Esophagus muscularis mucosa (tissue), 4 donors: ENCODE results near the gene XIST.

Experiments used
- EP300 ChIP-seq: sonication (generic); formaldehyde crosslinking; IDR thresholded peaks from one replicate; pipeline ENCODE4 v1.6.1; 2017; ENCODE audit warnings: antibody characterized with exemption
- POLR2A ChIP-seq: fragments of 450-650 bp; IDR thresholded peaks from one replicate; pipeline ENCODE4 v1.6.1; 2017; ENCODE audit warnings: antibody characterized with exemption, moderate library complexity, mild to moderate bottlenecking, low read depth
- POLR2AphosphoS5 ChIP-seq, 2 donors: sonication (generic); formaldehyde crosslinking; IDR thresholded peaks; one replicate each; pipeline ENCODE4 v1.6.1; 2017; ENCODE audit warnings: antibody characterized with exemption in 2 of 2
- TF ChIP-seq, protein P1 (sequence below), 3 experiments: fragments of 200-600 bp in 2 of 3; fragments of 450-650 bp in 1 of 3; sonication (generic) in 2 of 3; IDR thresholded peaks; one replicate each; pipeline ENCODE4 v1.5.1; 2017 to 2019; ENCODE audit warnings: antibody characterized with exemption in 3 of 3, mild to moderate bottlenecking in 2 of 3, moderate library complexity in 1 of 3

DNA sequence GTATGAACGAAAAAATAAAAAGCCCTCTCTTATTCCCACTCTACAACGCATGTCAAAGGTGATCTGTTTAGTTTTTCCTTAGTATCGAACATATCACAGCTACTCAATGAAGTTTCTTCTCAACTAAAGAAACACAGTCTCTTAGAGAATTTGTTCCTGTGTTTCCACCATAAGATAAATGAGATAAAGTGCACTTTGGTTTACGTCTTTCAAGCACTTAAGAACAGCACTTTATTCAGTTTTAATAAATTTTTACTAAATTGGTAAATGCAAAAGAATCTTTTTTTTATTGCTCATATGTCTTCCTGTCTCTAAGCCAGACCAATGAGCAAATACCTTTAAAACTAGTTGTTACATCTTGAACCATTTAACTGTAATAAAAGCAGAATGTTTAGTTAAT, 29.7 kb downstream of the XIST start:
- TF ChIP-seq, protein P1, sequence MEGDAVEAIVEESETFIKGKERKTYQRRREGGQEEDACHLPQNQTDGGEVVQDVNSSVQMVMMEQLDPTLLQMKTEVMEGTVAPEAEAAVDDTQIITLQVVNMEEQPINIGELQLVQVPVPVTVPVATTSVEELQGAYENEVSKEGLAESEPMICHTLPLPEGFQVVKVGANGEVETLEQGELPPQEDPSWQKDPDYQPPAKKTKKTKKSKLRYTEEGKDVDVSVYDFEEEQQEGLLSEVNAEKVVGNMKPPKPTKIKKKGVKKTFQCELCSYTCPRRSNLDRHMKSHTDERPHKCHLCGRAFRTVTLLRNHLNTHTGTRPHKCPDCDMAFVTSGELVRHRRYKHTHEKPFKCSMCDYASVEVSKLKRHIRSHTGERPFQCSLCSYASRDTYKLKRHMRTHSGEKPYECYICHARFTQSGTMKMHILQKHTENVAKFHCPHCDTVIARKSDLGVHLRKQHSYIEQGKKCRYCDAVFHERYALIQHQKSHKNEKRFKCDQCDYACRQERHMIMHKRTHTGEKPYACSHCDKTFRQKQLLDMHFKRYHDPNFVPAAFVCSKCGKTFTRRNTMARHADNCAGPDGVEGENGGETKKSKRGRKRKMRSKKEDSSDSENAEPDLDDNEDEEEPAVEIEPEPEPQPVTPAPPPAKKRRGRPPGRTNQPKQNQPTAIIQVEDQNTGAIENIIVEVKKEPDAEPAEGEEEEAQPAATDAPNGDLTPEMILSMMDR (IDR thresholded peaks at IDR 0.05): no peak
- TF ChIP-seq POLR2A (no peak), POLR2AphosphoS5 (IDR thresholded peaks at IDR 0.05) (no peak), EP300 (no peak)
